Endodermal cell (in vitro differentiated cells): ENCODE results near the gene STK32B. TPM values are rescaled to one million over a fixed set of nuclear protein-coding genes. Genes with fewer than 3 reads are reported as not detected.
A peak's percentile ranks its signal among the peaks of the same experiment; 100 is the strongest.

Source experiments
- DNase-seq: peaks from one replicate; pipeline ENCODE4 v3.0.0-alpha.2; 2017
- H3K27ac ChIP-seq: 2 replicates; pipeline ENCODE4 v1.5.1; 2013; ENCODE audit warnings: mild to moderate bottlenecking, low read depth, low read length, moderate library complexity
- H3K27me3 ChIP-seq: 2 replicates; pipeline ENCODE4 v1.6.1; 2013; ENCODE audit warnings: mild to moderate bottlenecking, low read length, moderate library complexity; ENCODE audit not compliant: insufficient read depth, control insufficient read depth, poor library complexity, severe bottlenecking
- H3K36me3 ChIP-seq: 2 replicates; pipeline ENCODE4 v1.7.0; 2013; ENCODE audit warnings: mild to moderate bottlenecking, low read length, moderate library complexity; ENCODE audit not compliant: control insufficient read depth, insufficient read depth
- H3K4me1 ChIP-seq: one replicate; pipeline ENCODE4 v1.7.0; 2013; ENCODE audit warnings: low read length; ENCODE audit not compliant: control insufficient read depth, insufficient read depth
- H3K4me3 ChIP-seq: 2 replicates; pipeline ENCODE4 v1.5.1; 2013; ENCODE audit warnings: mild to moderate bottlenecking, low read length, moderate library complexity
- H3K9ac ChIP-seq: 2 replicates; pipeline ENCODE4 v1.6.1; 2013; ENCODE audit warnings: mild to moderate bottlenecking, low read length, moderate library complexity; ENCODE audit not compliant: poor library complexity, severe bottlenecking; ENCODE audit errors: extremely low read depth
- H3K9me3 ChIP-seq: 2 replicates; pipeline ENCODE4 v1.6.1; 2013; ENCODE audit warnings: mild to moderate bottlenecking, low read length, moderate library complexity; ENCODE audit not compliant: control insufficient read depth
- H3K27ac Mint-ChIP-seq: 2 replicates; pipeline ENCODE4 v1.8.0; 2020; ENCODE audit warnings: mixed read lengths
- H3K27me3 Mint-ChIP-seq: 2 replicates; pipeline ENCODE4 v1.8.0; 2021; ENCODE audit warnings: mild to moderate bottlenecking, mixed read lengths; ENCODE audit not compliant: insufficient read depth
- H3K36me3 Mint-ChIP-seq: 2 replicates; pipeline ENCODE4 v1.8.0; 2020; ENCODE audit warnings: low read depth, mixed read lengths
- H3K4me1 Mint-ChIP-seq: 2 replicates; pipeline ENCODE4 v1.8.0; 2020; ENCODE audit warnings: mixed read lengths
- H3K4me3 Mint-ChIP-seq: 2 replicates; pipeline ENCODE4 v1.8.0; 2020; ENCODE audit warnings: mild to moderate bottlenecking, moderate library complexity, mixed read lengths
- H3K9me3 Mint-ChIP-seq: 2 replicates; pipeline ENCODE4 v1.8.0; 2020; ENCODE audit warnings: mild to moderate bottlenecking, mixed read lengths
- CTCF ChIP-seq: fragments of 200-600 bp; sonication (generic); conservative IDR thresholded peaks from 2 replicates; pipeline ENCODE4 v1.5.0; 2021; ENCODE audit warnings: antibody characterized with exemption, mild to moderate bottlenecking
- whole genome bisulfite sequencing, 2 experiments: methylation state at CpG; one replicate each; pipeline versions ENCODE4 v1.1.5 to v1.1.7; 2013; ENCODE audit warnings: missing lambda C conversion rate in 2 of 2, mixed read lengths in 1 of 2; ENCODE audit not compliant: insufficient coverage in 1 of 2, insufficient read length in 1 of 2; 5-methylcytosine and 5-hydroxymethylcytosine counted together
- total RNA-seq, 2 donors: library from RNA; stranded (reverse); fragmentation: NEBNext Ultra II Directional in 1 of 2; extraction: Animal tissue kit (Norgen Biotek cat#: 25700) in 1 of 2; gene quantifications; 2 replicates in 1 of 2; 3 replicates in 1 of 2; pipeline ENCODE4 v1.2.1, GENCODE V29; 2021

The STK32B gene
- total RNA-seq, 2 donors from 2014 or later = 1.4 to 1.5 TPM

- Mint-ChIP-seq H3K9me3 (peaks cover 6% of the 10 kb centered on the region), H3K4me3 (no peak overlapping the region), H3K36me3 (peaks cover 14% of the 10 kb centered on the region), H3K4me1 (no peaks in the 10 kb centered on the region), H3K27me3 (no peaks in the 10 kb centered on the region), H3K27ac (no peak overlapping the region)
- no peak overlapping the region for H3K27ac ChIP-seq
- H3K27me3 ChIP-seq = no peaks in the 10 kb centered on the region
- TF ChIP-seq CTCF = no peak
- no peak overlapping the region for H3K4me3 ChIP-seq
- H3K36me3 ChIP-seq = no peaks in the 10 kb centered on the region
- no peaks in the 10 kb centered on the region for H3K4me1 ChIP-seq
- 50 to 85% methylated on average over 1 to 2 of the region's 3 CpGs for WGBS, 2 experiments
- H3K9me3 ChIP-seq = no peaks in the 10 kb centered on the region
- H3K9ac ChIP-seq = no peak overlapping the region
- no peak for DNase-seq
Measured at GRCh38 chr4:5526080-5526846, 475.0 kb downstream of the STK32B start.

GRCh38 chr4:5527211-5527610, 475.9 kb downstream of the STK32B start:
- H3K27ac Mint-ChIP-seq = no peak overlapping the region
- Histone ChIP-seq H3K27me3 (no peaks in the 10 kb centered on the region), H3K9me3 (no peaks in the 10 kb centered on the region), H3K27ac (peak overlapping the region; percentile 68), H3K9ac (no peak overlapping the region), H3K4me1 (no peaks in the 10 kb centered on the region), H3K36me3 (no peaks in the 10 kb centered on the region), H3K4me3 (no peak overlapping the region)
- no peak overlapping the region for H3K4me3 Mint-ChIP-seq
- H3K9me3 Mint-ChIP-seq = peaks cover 10% of the 10 kb centered on the region
- no peaks in the 10 kb centered on the region for H3K4me1 Mint-ChIP-seq
- DNase-seq = no peak
- no peak for TF ChIP-seq CTCF
- H3K27me3 Mint-ChIP-seq = no peaks in the 10 kb centered on the region
- peaks cover 23% of the 10 kb centered on the region for H3K36me3 Mint-ChIP-seq
- WGBS, 2 experiments = 70% methylated on average over 3 of the region's 3 CpGs; no CpG with 5 or more reads in 1 of the 2 experiments

GRCh38 chr4:5528031-5528436, 476.8 kb downstream of the STK32B start:
- H3K9me3 Mint-ChIP-seq = peaks cover 13% of the 10 kb centered on the region
- Histone ChIP-seq H3K4me1 (no peaks in the 10 kb centered on the region), H3K36me3 (no peaks in the 10 kb centered on the region), H3K27ac (no peak overlapping the region), H3K9me3 (no peaks in the 10 kb centered on the region), H3K9ac (no peak overlapping the region), H3K4me3 (no peak overlapping the region), H3K27me3 (no peaks in the 10 kb centered on the region)
- TF ChIP-seq CTCF = no peak
- no peak overlapping the region for H3K27ac Mint-ChIP-seq
- no peaks in the 10 kb centered on the region for H3K4me1 Mint-ChIP-seq
- H3K4me3 Mint-ChIP-seq = no peak overlapping the region
- no peaks in the 10 kb centered on the region for H3K27me3 Mint-ChIP-seq
- peaks cover 30% of the 10 kb centered on the region for H3K36me3 Mint-ChIP-seq
- WGBS, 2 experiments = 91 to 95% methylated on average over 4 of the region's 4 CpGs
- DNase-seq = no peak
